Naive B cell (primary cell): ENCODE measurements around the gene ANO10. TPM values are rescaled to one million over a fixed set of nuclear protein-coding genes. Genes with fewer than 3 reads are reported as not detected.
"Not testable (repeated sequence)": the region's sequence is repeated elsewhere in the genome, so short reads cannot be mapped to it uniquely, and the experiment has no call there.

Experiments
- ATAC-seq, 2 donors: fragments of 150-1000 bp; cut with Tn5 transposase; 2 replicates each; pipeline ENCODE4 v1.10.0; 2021; ENCODE audit warnings: low read depth in 2 of 2, mild to moderate bottlenecking in 2 of 2, moderate library complexity in 2 of 2
- DNase-seq: peaks from one replicate; pipeline ENCODE4 v3.0.0; 2022
- H3K27ac Mint-ChIP-seq, 6 donors: one replicate each; pipeline ENCODE4 v1.8.0; 2020 to 2022; ENCODE audit warnings: mild to moderate bottlenecking in 6 of 6, mixed read lengths in 6 of 6, moderate library complexity in 5 of 6, inconsistent platforms in 2 of 6
- H3K27me3 Mint-ChIP-seq, 3 donors: one replicate each; pipeline ENCODE4 v1.8.0; 2021 to 2022; ENCODE audit warnings: mixed read lengths in 3 of 3, mild to moderate bottlenecking in 1 of 3
- H3K36me3 Mint-ChIP-seq, 2 donors: one replicate each; pipeline ENCODE4 v1.8.0; 2020 to 2022; ENCODE audit warnings: mixed read lengths in 2 of 2, inconsistent platforms in 1 of 2, mild to moderate bottlenecking in 1 of 2
- H3K4me1 Mint-ChIP-seq, 3 donors: one replicate each; pipeline ENCODE4 v1.8.0; 2020 to 2022; ENCODE audit warnings: mixed read lengths in 3 of 3, inconsistent platforms in 1 of 3, mild to moderate bottlenecking in 1 of 3, moderate library complexity in 1 of 3
- H3K4me3 Mint-ChIP-seq, 8 donors: one replicate each; pipeline ENCODE4 v1.8.0; 2020 to 2022; ENCODE audit warnings: mild to moderate bottlenecking in 8 of 8, mixed read lengths in 8 of 8, moderate library complexity in 8 of 8, inconsistent platforms in 2 of 8
- H3K9me3 Mint-ChIP-seq, 7 donors: one replicate each; pipeline ENCODE4 v1.8.0; 2020 to 2022; ENCODE audit warnings: mixed read lengths in 7 of 7, mild to moderate bottlenecking in 5 of 7, inconsistent platforms in 2 of 7, moderate library complexity in 1 of 7
- polyA plus RNA-seq, 6 donors: library from polyadenylated mRNA; unstranded; fragments of 300-500 nt; fragmentation: Illumina TruSeq; gene quantifications; one replicate each; pipeline ENCODE4 v1.2.3, GENCODE V29; 2021; ENCODE audit warnings: low read depth in 6 of 6

The ANO10 gene
- polyA plus RNA-seq, 6 donors from 2014 or later, result 2.9 to 5.1 (median 3.8) TPM

GRCh38 chr3:43584043-43584826 lies 37.6 kb downstream of the ANO10 start:
- Mint-ChIP-seq H3K4me1 (no peaks in the 10 kb centered on the region), H3K36me3 (peaks cover 0 to 5% of the 10 kb centered on the region in 2 donors), H3K4me3 (no peak overlapping the region), H3K9me3 (peaks cover 0 to 1% (median 0%) of the 10 kb centered on the region in 7 donors), H3K27ac (no peak overlapping the region), H3K27me3 (no peaks in the 10 kb centered on the region)
- DNase-seq (no peak), ATAC-seq (no peak)

GRCh38 chr3:43583481-43583880 lies 38.3 kb downstream of the ANO10 start:
- Mint-ChIP-seq H3K4me1 (no peaks in the 10 kb centered on the region), H3K36me3 (no peaks in the 10 kb centered on the region), H3K27me3 (no peaks in the 10 kb centered on the region), H3K27ac (no peak overlapping the region), H3K9me3 (no peaks in the 10 kb centered on the region), H3K4me3 (no peak overlapping the region)
- DNase-seq (no peak), ATAC-seq (no peak)

GRCh38 chr3:43582866-43583265 lies 38.9 kb downstream of the ANO10 start:
- no peaks in the 10 kb centered on the region for H3K27me3 Mint-ChIP-seq
- DNase-seq (no peak), ATAC-seq (no peak)
- peaks cover 0 to under 1% of the 10 kb centered on the region in 2 donors for H3K36me3 Mint-ChIP-seq
- H3K27ac Mint-ChIP-seq, result no peak overlapping the region
- H3K4me1 Mint-ChIP-seq, result no peaks in the 10 kb centered on the region
- no peak overlapping the region for H3K4me3 Mint-ChIP-seq
- H3K9me3 Mint-ChIP-seq, result no peaks in the 10 kb centered on the region

- Mint-ChIP-seq H3K4me3 (no peak overlapping the region), H3K27ac (no peak overlapping the region), H3K27me3 (no peaks in the 10 kb centered on the region), H3K36me3 (peaks cover 9 to 14% of the 10 kb centered on the region in 2 donors), H3K9me3 (no peaks in the 10 kb centered on the region), H3K4me1 (no peaks in the 10 kb centered on the region)
- ATAC-seq, result no peak
- no peak for DNase-seq
These were observed 40.5 kb downstream of the ANO10 start for GRCh38 chr3:43581343-43581742.

GRCh38 chr3:43580181-43580580 lies 41.6 kb downstream of the ANO10 start:
- Mint-ChIP-seq H3K27ac (no peak overlapping the region), H3K4me3 (no peak overlapping the region), H3K36me3 (peaks cover 15 to 18% of the 10 kb centered on the region in 2 donors), H3K4me1 (no peaks in the 10 kb centered on the region), H3K9me3 (no peaks in the 10 kb centered on the region), H3K27me3 (no peaks in the 10 kb centered on the region)
- DNase-seq (no peak), ATAC-seq (no peak)

GRCh38 chr3:43573576-43573975 lies 48.2 kb downstream of the ANO10 start:
- Mint-ChIP-seq H3K9me3 (no peaks in the 10 kb centered on the region), H3K36me3 (peaks cover 15 to 18% of the 10 kb centered on the region in 2 donors), H3K4me3 (no peak overlapping the region), H3K4me1 (no peaks in the 10 kb centered on the region), H3K27ac (no peak overlapping the region), H3K27me3 (no peaks in the 10 kb centered on the region)
- ATAC-seq, result no peak
- no peak for DNase-seq

GRCh38 chr3:43565661-43566341 lies 56.0 kb downstream of the ANO10 start:
- not testable (repeated sequence) for H3K4me3 Mint-ChIP-seq, H3K27me3 Mint-ChIP-seq, DNase-seq, ATAC-seq, H3K9me3 Mint-ChIP-seq, H3K4me1 Mint-ChIP-seq, H3K36me3 Mint-ChIP-seq, H3K27ac Mint-ChIP-seq

GRCh38 chr3:43559961-43560360 lies 61.9 kb downstream of the ANO10 start:
- peaks cover 0 to 18% of the 10 kb centered on the region in 2 donors for H3K36me3 Mint-ChIP-seq

GRCh38 chr3:43558171-43558570 lies 63.6 kb downstream of the ANO10 start:
- no peaks in the 10 kb centered on the region for H3K4me1 Mint-ChIP-seq
- H3K27me3 Mint-ChIP-seq, result no peaks in the 10 kb centered on the region
- no peak for DNase-seq
- peaks cover 0 to 4% (median 2%) of the 10 kb centered on the region in 7 donors for H3K9me3 Mint-ChIP-seq
- H3K27ac Mint-ChIP-seq, result no peak overlapping the region
- no peak for ATAC-seq
- H3K36me3 Mint-ChIP-seq, result peaks cover 8 to 25% of the 10 kb centered on the region in 2 donors
- H3K4me3 Mint-ChIP-seq, result no peak overlapping the region

More at GRCh38 chr3:43559961-43560360, 61.9 kb downstream of the ANO10 start:
- Mint-ChIP-seq H3K4me3 (no peak overlapping the region), H3K27me3 (no peaks in the 10 kb centered on the region), H3K27ac (no peak overlapping the region), H3K4me1 (no peaks in the 10 kb centered on the region), H3K9me3 (no peaks in the 10 kb centered on the region)
- ATAC-seq (no peak), DNase-seq (no peak)

GRCh38 chr3:43549626-43550290 lies 72.1 kb downstream of the ANO10 start:
- Mint-ChIP-seq H3K4me1 (no peaks in the 10 kb centered on the region), H3K4me3 (no peak overlapping the region), H3K9me3 (peaks cover 0 to 4% (median 2%) of the 10 kb centered on the region in 7 donors), H3K27me3 (no peaks in the 10 kb centered on the region), H3K27ac (peak overlapping the region in 1 of 6 donors; percentile 12), H3K36me3 (peaks cover 8 to 10% of the 10 kb centered on the region in 2 donors)
- DNase-seq, result no peak
- ATAC-seq, result no peak

- peak in 1 of 2 donors; percentile 57 for ATAC-seq
- not testable (repeated sequence) for H3K36me3 Mint-ChIP-seq, H3K27me3 Mint-ChIP-seq, H3K27ac Mint-ChIP-seq, H3K4me1 Mint-ChIP-seq, H3K9me3 Mint-ChIP-seq, H3K4me3 Mint-ChIP-seq
- DNase-seq, result peak; percentile 26
These were observed 77.5 kb downstream of the ANO10 start for GRCh38 chr3:43544277-43544676.

- H3K27ac Mint-ChIP-seq, result no peak overlapping the region
These were observed 79.3 kb downstream of the ANO10 start for GRCh38 chr3:43542328-43543043.

GRCh38 chr3:43540624-43541023 lies 81.2 kb downstream of the ANO10 start:
- H3K27ac Mint-ChIP-seq, result no peak overlapping the region
- no peaks in the 10 kb centered on the region for H3K27me3 Mint-ChIP-seq
- no peaks in the 10 kb centered on the region for H3K4me1 Mint-ChIP-seq
- DNase-seq (no peak), ATAC-seq (no peak)
- no peaks in the 10 kb centered on the region for H3K36me3 Mint-ChIP-seq
- H3K4me3 Mint-ChIP-seq, result no peak overlapping the region
- H3K9me3 Mint-ChIP-seq, result no peaks in the 10 kb centered on the region

More at GRCh38 chr3:43542328-43543043, 79.3 kb downstream of the ANO10 start:
- Mint-ChIP-seq H3K4me1 (no peaks in the 10 kb centered on the region), H3K36me3 (no peaks in the 10 kb centered on the region), H3K27me3 (no peaks in the 10 kb centered on the region), H3K9me3 (no peaks in the 10 kb centered on the region), H3K4me3 (no peak overlapping the region)
- DNase-seq (no peak), ATAC-seq (no peak)
